Stimulated activated CD4-positive, alpha-beta T cell treated with anti-CD3 and anti-CD28 coated beads, Interleukin-15, amount 100 ng/mL, for 48 hours (primary cell): ENCODE measurements around the gene CCL5.

ENCODE experiments used
- DNase-seq, 2 donors: peaks; one replicate each; pipeline ENCODE4 v3.0.0-alpha.2; 2020; ENCODE audit warnings: low read depth in 2 of 2

Gene CCL5

GRCh38 chr17:35867574-35867973, 12.6 kb downstream of the CCL5 start:
- no peak for DNase-seq

DNA sequence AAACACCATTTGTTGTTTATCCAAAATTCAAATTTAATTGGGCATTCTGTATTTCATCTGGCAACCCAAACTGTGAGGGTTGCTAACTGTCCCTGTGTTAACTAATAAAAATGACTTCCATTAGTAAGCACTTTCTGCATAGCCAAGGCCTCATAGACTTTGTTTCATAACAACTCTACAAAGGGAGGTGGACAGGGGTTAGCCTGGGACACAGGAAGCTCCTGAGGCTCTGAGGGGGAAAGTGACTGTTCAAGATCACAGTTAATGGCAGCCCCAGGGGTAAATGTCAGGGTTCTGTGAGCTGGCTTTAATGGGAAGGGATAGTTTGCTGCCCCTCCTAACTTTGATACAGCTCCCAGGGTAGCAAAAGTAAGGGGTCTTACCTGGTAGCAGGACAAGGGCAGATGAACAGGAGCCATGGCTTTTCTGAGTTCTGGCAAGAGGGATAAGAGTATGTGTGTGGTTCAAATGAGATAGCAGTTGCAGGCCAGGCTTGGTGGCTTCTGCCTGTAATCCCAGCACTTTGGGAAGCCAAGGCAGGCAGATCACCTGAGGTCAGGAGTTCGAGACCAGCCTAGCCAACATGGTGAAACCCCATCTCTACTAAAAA, 13.7 kb downstream of the CCL5 start:
- no peak for DNase-seq

DNA sequence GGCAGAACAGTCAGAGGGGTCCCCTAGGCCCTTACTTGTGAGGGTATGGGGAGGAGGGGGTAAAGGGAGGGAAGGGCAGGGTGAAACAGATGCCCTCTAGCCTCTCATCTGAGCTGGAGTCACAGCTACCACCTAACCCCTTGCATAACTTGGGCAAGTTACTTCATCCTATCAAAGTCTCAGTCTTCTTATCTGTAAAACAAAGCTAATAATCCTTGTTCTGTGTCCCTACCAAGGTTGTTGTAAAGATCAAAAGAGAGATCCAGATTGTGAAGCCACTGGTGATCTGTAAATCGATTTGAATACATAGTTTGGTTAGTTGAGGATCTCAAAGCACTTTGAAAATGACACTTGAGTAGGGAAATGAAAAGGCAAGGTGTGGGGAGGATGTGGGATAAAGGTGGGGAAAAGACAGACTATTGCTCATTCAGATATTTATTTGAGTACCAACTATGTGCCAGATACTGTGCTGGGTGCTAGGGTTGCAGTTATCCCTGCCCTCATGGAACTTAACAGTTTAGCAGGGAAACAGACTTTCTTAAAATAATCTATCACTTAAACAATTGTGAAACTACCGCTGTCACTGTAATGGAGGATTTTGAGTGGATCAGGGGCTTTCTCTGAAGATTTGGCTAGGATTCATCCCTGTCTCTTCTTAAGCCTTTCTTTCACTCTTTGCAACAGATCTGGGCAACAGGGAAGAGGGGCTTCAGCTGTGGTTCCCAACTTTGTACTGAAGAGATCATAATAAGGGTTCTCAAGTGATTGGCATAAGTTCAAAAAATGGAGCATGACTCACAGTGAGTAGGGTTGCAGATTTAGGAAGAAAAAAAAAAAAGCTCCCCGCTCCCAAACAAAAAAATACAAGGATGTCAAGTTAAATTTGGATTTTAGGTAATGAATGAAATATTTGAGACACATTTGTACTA, 14.5 kb downstream of the CCL5 start:
- no peak for DNase-seq

DNA sequence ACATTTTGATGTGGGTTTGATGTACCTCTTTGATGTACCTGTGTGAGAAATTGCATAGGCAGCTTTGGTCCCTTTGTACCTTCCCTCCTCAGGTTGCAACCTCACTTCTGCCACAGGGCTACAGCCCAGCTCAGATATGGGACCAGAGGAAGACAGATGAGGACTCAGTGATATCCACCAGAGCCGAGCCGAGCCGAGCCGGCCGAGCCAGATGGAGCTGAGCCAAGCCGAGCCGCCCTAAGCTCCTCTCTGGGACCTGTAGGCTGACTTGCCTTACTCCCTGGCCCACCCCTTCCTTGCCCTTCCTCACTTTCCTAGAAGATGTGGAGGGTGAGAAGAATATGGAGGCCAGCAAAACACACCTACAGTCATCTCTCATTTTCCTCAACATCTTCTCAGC, 15.3 kb downstream of the CCL5 start:
- no peak for DNase-seq

DNA sequence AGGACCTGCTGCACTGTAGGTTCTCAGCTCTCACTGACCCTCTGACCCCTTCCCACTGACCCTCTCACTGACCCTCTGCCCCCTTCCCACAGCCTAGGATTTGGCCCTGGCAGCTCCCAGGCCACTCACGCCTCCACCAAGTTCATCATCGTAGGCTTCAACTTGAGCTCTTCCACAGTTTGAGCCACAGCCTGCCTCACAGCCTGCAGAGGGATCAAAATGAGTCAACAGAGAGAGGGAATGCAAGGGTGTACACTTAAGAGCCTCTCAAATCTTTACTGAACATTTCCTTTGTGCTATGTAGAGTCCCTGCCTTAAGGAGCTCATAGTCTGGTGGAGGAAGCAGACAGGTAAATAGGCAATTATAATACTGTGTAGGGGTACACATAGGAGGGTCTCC, 23.6 kb downstream of the CCL5 start:
- DNase-seq, result no peak

DNA sequence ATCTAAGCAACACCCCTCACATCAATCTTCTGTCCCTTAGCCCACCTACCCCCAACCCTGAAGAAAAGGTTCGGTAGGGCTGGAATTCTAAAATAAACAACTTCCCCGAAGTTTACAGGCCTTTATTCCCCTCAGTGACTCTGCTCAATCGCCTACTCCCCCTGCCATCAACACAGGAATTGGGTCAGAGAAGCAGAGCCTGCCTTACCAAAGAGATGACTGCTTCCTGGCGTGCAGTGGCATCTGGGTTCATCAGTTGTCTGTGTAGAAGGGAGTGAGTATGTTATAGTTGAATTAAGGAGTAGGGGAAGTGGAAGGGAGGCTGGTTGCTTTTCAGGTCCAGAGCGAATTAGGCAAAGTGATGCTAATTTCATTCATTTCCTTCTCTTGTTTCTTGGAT, 24.2 kb downstream of the CCL5 start:
- no peak for DNase-seq

- DNase-seq, result peak; percentile 14 to 44
Measured at GRCh38 chr17:35849469-35850348, 30.5 kb downstream of the CCL5 start.

DNA sequence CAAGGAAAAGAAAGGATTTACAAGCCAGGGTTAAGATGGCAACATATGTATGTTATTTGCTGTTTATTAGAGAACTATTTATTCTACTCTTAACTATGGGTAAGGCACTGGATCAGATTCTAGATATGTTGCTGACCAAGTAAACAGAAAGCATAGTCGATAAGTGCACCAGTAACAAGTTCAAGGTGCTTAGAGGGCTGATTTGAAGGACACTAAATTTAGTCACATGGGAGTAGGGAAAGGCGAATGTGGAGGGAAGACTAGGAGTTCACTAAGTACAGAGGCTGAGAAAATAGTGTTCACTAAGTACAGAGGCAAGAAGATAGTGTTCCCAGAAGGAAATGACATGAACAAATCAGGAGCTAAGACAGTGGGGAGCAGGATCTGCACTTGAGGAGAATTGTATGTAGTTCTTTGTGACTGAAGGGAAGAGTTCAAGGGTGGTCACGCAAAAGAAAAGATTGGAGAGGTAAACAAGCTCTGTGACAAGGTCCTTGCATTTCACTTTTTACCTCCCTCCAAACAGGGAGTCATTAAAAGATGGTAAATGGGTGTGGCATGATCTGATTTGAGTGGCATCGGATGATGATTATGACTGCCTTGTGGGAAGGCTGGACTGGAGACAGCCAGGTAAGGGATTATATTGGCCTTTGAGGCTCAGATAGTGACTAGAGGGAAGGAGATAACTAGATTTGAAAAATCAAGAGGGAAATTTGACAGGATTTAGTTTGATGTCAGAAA, 32.4 kb downstream of the CCL5 start:
- DNase-seq, result no peak

DNA sequence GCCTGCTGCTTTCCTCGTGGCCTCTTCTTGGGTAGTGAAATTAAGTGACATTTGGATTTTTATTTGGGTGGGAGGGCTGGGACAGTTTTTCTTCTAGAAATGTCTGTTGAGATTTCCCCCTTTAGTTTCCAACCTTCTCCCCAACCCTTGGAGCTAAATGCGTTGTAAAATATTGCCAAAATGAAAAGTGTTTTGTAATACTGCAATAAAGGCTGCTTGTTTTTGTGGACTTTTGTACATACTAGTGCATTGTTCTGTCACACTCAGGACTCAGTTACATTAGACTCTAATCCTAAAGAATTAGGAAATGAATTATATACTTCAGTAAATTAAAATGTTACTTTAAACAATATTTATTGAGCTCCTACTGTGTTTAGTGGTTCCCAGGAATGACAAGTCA, 33.2 kb downstream of the CCL5 start:
- DNase-seq, result no peak

DNA sequence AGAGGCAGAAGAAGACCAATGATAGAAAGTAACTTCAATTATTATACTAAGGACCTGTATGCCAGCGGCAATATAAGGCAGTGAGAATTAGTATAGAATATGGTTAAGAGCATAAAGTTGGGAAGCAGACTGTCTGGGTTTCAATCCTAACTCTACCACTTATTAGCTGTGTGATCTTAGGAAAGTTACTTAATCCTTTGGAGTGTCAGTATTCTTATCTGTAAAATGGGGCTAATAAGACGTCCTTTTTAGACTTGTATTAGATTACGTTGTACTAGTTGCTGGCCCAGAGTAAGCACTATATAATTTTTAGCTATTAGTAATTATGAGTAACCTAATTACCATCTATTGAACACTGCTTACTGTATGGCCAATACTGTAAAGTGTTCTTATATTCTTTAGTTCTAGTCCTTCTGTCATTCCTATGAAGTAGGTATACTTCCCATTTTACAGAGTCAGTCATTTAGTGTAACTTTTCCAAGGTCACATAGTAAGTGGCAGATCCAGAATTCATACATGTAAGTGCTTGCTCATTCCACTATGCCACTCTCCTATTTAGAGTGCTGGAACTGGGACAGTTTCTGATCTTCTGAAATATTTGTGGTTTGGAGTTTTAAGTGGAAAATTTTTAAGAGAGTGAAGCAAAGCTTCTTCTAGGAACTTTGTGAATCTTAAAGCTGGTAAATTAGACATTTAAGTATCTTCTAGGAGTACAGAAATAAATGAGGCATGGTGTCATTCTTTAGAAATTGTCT, 33.9 kb downstream of the CCL5 start:
- no peak for DNase-seq

DNA sequence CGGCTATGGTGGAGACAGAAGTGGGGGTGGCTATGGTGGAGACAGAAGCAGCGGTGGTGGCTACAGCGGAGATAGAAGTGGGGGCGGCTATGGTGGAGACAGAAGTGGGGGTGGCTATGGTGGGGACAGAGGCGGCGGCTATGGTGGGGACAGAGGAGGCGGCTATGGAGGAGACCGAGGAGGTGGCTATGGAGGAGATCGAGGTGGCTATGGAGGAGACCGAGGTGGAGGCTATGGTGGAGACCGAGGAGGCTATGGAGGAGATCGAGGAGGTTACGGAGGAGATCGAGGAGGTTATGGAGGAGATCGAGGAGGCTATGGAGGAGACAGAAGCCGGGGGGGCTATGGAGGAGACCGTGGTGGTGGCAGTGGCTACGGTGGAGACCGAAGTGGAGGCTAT, 35.6 kb downstream of the CCL5 start:
- no peak for DNase-seq

DNA sequence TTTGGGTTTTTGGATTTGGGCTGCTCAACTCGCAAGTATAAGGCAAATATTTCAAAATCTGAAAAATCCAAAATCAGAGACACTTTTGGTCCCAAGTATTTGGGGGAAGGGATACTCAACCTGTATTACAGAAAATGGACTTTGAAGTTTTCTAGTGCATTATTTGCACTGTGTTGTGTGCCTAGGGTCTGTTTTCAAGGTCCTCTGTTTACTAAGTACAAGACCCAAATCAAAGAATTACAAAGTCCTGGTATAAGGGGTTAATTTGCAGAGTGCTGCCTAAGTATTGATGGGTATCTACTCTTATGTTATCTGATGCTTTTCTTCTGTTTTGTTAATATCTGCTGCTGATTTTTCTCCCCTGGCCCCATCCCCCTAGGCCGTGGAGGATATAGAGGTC, 36.5 kb downstream of the CCL5 start:
- no peak for DNase-seq

- no peak for DNase-seq
Measured at GRCh38 chr17:35842239-35842638, 37.9 kb downstream of the CCL5 start.

- no peak for DNase-seq
Measured at GRCh38 chr17:35841505-35841904, 38.7 kb downstream of the CCL5 start.

GRCh38 chr17:35841101-35841500, 39.1 kb downstream of the CCL5 start:
- DNase-seq, result no peak

GRCh38 chr17:35825206-35825605, 55.0 kb downstream of the CCL5 start:
- DNase-seq, result no peak
